Measurements from ENCODE around the gene TMEM201. TPM values are rescaled to one million over a fixed set of nuclear protein-coding genes. Genes with fewer than 3 reads are reported as not detected.
A peak's percentile ranks its signal among the peaks of the same experiment; 100 is the strongest.

The TMEM201 gene
- total and polyA plus RNA-seq, 2 of the 13 experiments (the other 11 are each of a cell fraction or from before 2014, with no cell fraction given), result 1.5 to 8.2 TPM

DNA sequence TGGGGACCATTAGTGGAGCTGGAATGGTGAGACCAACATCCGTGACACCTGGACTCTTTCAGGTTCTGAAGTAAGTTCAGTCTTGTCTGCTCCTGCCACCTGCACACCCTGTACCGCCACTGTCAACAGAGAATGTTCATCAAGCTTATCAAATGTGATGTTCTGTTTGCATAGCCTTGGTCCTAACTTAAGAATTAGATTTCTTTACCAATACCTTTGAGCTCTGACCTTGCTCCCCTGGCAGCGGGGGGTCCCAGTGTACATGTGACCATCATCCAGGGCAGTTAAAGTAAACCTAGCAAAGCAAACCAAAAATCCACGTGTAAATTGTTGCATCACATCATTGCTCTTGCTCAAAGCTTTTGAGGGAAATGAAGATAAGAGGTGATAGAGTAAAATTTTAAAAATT is 35.0 kb upstream of the TMEM201 start:
- peaks cover 75% of the 10 kb centered on the region for H3K79me2 ChIP-seq (ENCODE audit: insufficient read depth, low read length)
- ChIA-PET POLR2A (interaction anchor here (0.6 to 6.8 kb wide), 8 partner anchors 11 to 376 kb away, joined by 3 to 82 read pairs (median 4); partner anchors contain the start of gene SLC25A33), CTCF (ENCODE audit: low intra/inter-chr PET ratio, low total read pairs) (no interaction called here)
- peak overlapping the region; percentile 84 for H3K27ac ChIP-seq (ENCODE audit: extremely low read length, insufficient read depth, low read length)
- in situ Hi-C loops (cut with HindIII; ENCODE audit: extremely low pct_ligation_motif_present, low pct_unique_long_range_greater_than_20kb), result no loop called here
- H3K4me3 ChIP-seq (replicated peaks in 1 of 3; ENCODE audit: insufficient read depth in 1 of 3, low read depth in 2 of 3, low read length in 3 of 3), result no peak overlapping the region; a peak in 1 of 6 replicates
- peak; percentile 95 for DNase-seq (ENCODE audit: low spot score)
- H3K4me2 ChIP-seq (ENCODE audit: low read depth, low read length), result peak overlapping the region; percentile 45
- ATAC-seq, result peak; percentile 78
- intact Hi-C loops (cut with micrococcal nuclease; ENCODE audit: unreplicated experiment), result no loop called here
- H2AFZ ChIP-seq (ENCODE audit: low read length), result no peak overlapping the region
- BruUV-seq (replicated peaks), result no TSS peak
- H3K27me3 ChIP-seq (ENCODE audit: control insufficient read depth in 1 of 2, insufficient read depth in 2 of 2, low read length in 2 of 2), result no peaks in the 10 kb centered on the region
- peaks cover 5% of the 10 kb centered on the region for H4K20me1 ChIP-seq (ENCODE audit: insufficient read depth, low read length)
- WGBS (ENCODE audit: low lambda C conversion rate), result 0% methylated on average over 4 of the region's 4 CpGs
- no peaks in the 10 kb centered on the region for H3K9me3 ChIP-seq (ENCODE audit: low read length)
- FAIRE-seq, result peak; percentile 95
- H3K36me3 ChIP-seq (replicated peaks in 1 of 2; ENCODE audit: control insufficient read depth in 1 of 2, insufficient read depth in 2 of 2, low read length in 2 of 2), result peaks cover 13 to 46% of the 10 kb centered on the region in 2 experiments
- H3K9ac ChIP-seq (ENCODE audit: insufficient read depth, low read depth, low read length), result peak overlapping the region; percentile 36; the same call in 1 of the 2 replicates
- peaks cover 100% of the 10 kb centered on the region for H3K4me1 ChIP-seq (ENCODE audit: insufficient read depth, low read length)
- TF ChIP-seq JUND (CRISPR knock-in tag; IDR thresholded peaks at IDR 0.05), result peak; percentile 72; the same call in 1 of the 2 replicates
- TF ChIP-seq NCOA1 (CRISPR knock-in tag; IDR thresholded peaks at IDR 0.05), result peak; percentile 96
- TF ChIP-seq KLF16 (CRISPR knock-in tag; IDR thresholded peaks at IDR 0.05), result peak in 1 of 2 experiments; percentile 97; a peak in 2 of 4 replicates
- peak; percentile 84 for TF ChIP-seq IRF2 (CRISPR knock-in tag; IDR thresholded peaks at IDR 0.05)
- peak; percentile 98 for TF ChIP-seq NFKBIZ (CRISPR knock-in tag; IDR thresholded peaks at IDR 0.05)
- TF ChIP-seq, protein P1, sequence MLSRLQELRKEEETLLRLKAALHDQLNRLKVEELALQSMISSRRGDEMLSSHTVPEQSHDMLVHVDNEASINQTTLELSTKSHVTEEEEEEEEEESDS (CRISPR knock-in tag; IDR thresholded peaks at IDR 0.05; ENCODE audit: borderline replicate concordance), result 0 out of 2 replicates have a peak, but pooled peaks have one; percentile 41
- TF ChIP-seq GABPB1 (CRISPR knock-in tag; IDR thresholded peaks at IDR 0.05), result peak; percentile 33; the same call in 1 of the 2 replicates
- peak; percentile 98 for TF ChIP-seq RERE (CRISPR knock-in tag; IDR thresholded peaks at IDR 0.05; ENCODE audit: low read depth)
- TF ChIP-seq TGIF2 (CRISPR knock-in tag; IDR thresholded peaks at IDR 0.05), result peak; percentile 91
- peak; percentile 97 for TF ChIP-seq SMYD3 (CRISPR knock-in tag; IDR thresholded peaks at IDR 0.05)
- TF ChIP-seq, protein P2, sequence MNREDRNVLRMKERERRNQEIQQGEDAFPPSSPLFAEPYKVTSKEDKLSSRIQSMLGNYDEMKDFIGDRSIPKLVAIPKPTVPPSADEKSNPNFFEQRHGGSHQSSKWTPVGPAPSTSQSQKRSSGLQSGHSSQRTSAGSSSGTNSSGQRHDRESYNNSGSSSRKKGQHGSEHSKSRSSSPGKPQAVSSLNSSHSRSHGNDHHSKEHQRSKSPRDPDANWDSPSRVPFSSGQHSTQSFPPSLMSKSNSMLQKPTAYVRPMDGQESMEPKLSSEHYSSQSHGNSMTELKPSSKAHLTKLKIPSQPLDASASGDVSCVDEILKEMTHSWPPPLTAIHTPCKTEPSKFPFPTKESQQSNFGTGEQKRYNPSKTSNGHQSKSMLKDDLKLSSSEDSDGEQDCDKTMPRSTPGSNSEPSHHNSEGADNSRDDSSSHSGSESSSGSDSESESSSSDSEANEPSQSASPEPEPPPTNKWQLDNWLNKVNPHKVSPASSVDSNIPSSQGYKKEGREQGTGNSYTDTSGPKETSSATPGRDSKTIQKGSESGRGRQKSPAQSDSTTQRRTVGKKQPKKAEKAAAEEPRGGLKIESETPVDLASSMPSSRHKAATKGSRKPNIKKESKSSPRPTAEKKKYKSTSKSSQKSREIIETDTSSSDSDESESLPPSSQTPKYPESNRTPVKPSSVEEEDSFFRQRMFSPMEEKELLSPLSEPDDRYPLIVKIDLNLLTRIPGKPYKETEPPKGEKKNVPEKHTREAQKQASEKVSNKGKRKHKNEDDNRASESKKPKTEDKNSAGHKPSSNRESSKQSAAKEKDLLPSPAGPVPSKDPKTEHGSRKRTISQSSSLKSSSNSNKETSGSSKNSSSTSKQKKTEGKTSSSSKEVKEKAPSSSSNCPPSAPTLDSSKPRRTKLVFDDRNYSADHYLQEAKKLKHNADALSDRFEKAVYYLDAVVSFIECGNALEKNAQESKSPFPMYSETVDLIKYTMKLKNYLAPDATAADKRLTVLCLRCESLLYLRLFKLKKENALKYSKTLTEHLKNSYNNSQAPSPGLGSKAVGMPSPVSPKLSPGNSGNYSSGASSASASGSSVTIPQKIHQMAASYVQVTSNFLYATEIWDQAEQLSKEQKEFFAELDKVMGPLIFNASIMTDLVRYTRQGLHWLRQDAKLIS (CRISPR knock-in tag; IDR thresholded peaks at IDR 0.05), result peak; percentile 34; the same call in 1 of the 2 replicates
- TF ChIP-seq NR2F1 (CRISPR knock-in tag; IDR thresholded peaks at IDR 0.05), result peak; percentile 89 to 90
- peak; percentile 30; the same call in 1 of the 2 replicates for TF ChIP-seq ZSCAN9 (CRISPR knock-in tag; IDR thresholded peaks at IDR 0.05; ENCODE audit: borderline replicate concordance)
- no peak; the same call in 1 of the 2 replicates for TF ChIP-seq ZNF232 (CRISPR knock-in tag; IDR thresholded peaks at IDR 0.05; ENCODE audit: borderline replicate concordance)
- peak; percentile 78 for TF ChIP-seq SIN3A (IDR thresholded peaks at IDR 0.05; ENCODE audit: borderline replicate concordance, low read depth, low read length)
- peak; percentile 27; the same call in 1 of the 2 replicates for TF ChIP-seq ZMAT3 (CRISPR knock-in tag; conservative IDR thresholded peaks at IDR 0.05)
